ENCODE data around the gene PTPRD. TPM values are rescaled to one million over a fixed set of nuclear protein-coding genes. Genes with fewer than 3 reads are reported as not detected.

The PTPRD gene
- total RNA-seq, 1 donor: 26.3 TPM

DNA sequence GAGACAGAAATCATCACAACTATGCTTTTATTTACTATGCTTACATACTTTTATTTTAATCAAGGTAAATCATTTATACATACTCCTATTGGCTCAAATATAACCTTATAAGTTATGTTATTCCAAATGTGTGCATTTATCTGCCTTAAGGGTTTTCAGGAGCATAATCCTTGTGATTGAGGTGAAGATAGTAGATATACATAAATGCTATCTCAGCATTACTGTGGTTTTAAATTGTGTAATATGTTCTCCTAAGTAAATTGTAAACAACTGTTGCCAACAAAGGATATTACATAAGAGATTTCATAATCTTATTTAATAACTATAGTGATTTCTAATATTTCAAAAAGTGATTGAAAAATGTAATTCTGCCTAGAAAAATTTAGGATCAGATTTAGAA lies 1438.4 kb downstream of the PTPRD start:
- DNase-seq (ENCODE audit: low read depth): no peak
- no peak overlapping the region for H3K4me3 ChIP-seq (ENCODE audit: low read depth, low read length)
- TF ChIP-seq, protein P1, sequence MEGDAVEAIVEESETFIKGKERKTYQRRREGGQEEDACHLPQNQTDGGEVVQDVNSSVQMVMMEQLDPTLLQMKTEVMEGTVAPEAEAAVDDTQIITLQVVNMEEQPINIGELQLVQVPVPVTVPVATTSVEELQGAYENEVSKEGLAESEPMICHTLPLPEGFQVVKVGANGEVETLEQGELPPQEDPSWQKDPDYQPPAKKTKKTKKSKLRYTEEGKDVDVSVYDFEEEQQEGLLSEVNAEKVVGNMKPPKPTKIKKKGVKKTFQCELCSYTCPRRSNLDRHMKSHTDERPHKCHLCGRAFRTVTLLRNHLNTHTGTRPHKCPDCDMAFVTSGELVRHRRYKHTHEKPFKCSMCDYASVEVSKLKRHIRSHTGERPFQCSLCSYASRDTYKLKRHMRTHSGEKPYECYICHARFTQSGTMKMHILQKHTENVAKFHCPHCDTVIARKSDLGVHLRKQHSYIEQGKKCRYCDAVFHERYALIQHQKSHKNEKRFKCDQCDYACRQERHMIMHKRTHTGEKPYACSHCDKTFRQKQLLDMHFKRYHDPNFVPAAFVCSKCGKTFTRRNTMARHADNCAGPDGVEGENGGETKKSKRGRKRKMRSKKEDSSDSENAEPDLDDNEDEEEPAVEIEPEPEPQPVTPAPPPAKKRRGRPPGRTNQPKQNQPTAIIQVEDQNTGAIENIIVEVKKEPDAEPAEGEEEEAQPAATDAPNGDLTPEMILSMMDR (IDR thresholded peaks at IDR 0.05; ENCODE audit: insufficient read depth, low read depth, low read length): no peak

DNA sequence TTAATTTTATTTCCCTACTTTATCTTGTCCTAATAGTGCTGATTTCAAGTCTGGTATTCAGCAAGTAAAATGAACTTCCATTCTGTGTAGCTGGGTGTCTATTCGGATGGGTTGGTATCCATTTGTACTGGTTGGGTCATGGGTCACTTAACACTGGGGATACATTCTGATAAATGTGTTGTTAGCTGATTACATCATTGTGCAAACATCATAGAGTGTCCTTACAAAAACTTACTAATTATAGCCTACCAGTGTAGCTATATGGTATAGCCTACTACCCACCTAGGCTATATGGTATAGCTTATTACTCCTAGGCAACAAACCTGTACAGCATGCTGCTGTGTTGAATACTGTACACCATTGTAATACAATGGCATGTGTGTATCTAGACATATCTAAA lies 1439.5 kb downstream of the PTPRD start:
- TF ChIP-seq, protein P1 (IDR thresholded peaks at IDR 0.05; ENCODE audit: insufficient read depth, low read depth, low read length): no peak
- H3K4me3 ChIP-seq (ENCODE audit: low read depth, low read length): no peak overlapping the region
- no peak for DNase-seq (ENCODE audit: low read depth)

DNA sequence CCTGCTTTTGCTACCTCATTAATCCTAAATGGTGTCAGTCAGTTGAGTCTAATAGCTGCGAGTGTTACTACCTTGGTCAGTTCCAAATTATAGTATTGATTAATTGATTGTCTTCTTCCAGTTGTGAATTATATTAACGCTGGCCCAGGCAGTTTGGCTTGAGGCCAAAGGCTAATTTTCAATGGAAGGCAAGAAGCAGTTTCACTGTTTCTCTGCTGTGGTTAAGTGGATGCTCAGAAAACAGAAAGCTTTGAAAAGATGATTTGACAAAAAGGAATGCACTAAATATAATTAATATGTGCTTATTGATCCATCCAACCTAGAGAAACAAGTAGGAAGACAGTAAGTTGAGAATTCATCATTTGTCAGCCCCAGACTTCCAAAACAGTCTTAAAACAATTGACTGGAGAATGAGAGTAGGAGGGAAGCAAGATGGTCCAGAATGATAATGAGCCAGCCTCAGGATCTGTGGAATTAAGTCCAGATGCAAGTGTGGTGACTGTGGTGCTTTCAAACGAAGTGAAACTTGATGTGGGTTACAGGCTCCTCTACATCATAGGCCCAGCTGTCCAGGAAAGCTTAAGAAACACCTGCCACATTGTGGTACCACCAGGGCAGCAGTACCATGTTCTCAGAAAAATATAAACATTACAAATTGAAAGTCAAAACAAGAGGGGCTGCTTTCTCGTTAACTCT lies 1442.2 kb downstream of the PTPRD start:
- TF ChIP-seq, protein P1 (IDR thresholded peaks at IDR 0.05; ENCODE audit: insufficient read depth, low read depth, low read length): no peak
- no peak for DNase-seq (ENCODE audit: low read depth)
- H3K4me3 ChIP-seq (ENCODE audit: low read depth, low read length): no peak overlapping the region

DNA sequence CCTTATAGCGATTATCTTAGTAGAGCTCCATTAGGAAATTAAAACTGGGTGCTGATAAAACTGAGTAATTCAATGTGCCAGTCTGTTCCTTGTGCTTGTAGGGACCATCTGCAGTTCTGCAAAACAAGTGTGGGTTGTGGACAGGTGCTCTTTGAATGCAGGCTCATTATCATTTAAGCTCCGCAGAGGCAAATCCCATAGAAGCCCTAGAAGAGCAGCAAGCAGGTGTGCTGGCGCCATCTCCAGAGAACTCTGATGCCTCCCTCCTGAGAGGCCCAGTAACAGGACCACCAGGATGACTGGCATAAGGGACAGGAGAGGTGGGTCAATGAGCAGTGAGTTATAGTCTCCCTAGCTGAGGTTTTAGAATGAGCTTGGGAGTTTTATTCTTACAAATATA lies 1470.8 kb downstream of the PTPRD start:
- TF ChIP-seq, protein P1 (IDR thresholded peaks at IDR 0.05; ENCODE audit: insufficient read depth, low read depth, low read length): no peak
- no peak overlapping the region for H3K4me3 ChIP-seq (ENCODE audit: low read depth, low read length)
- DNase-seq (ENCODE audit: low read depth): no peak

DNA sequence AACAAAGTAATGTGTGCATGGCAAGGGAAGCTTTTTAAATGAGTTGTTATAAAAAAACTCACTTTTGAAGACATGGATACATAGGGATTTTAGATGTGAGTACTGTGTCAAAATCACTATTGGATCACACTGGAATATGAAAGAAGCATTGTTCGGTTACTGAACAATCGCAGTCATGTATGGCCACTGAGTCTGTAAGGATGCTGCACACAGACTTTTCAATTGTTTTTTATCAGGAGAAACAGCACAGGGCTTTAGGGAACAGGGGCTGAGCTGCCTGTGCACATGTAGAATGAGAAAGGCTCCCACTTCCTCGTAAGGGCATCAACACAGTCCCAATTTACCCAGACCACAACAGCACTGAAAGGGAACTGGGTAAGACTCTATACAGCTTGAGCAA lies 1479.3 kb downstream of the PTPRD start:
- DNase-seq (ENCODE audit: low read depth): no peak
- H3K4me3 ChIP-seq (ENCODE audit: low read depth, low read length): no peak overlapping the region
- TF ChIP-seq, protein P1 (IDR thresholded peaks at IDR 0.05; ENCODE audit: insufficient read depth, low read depth, low read length): no peak

DNA sequence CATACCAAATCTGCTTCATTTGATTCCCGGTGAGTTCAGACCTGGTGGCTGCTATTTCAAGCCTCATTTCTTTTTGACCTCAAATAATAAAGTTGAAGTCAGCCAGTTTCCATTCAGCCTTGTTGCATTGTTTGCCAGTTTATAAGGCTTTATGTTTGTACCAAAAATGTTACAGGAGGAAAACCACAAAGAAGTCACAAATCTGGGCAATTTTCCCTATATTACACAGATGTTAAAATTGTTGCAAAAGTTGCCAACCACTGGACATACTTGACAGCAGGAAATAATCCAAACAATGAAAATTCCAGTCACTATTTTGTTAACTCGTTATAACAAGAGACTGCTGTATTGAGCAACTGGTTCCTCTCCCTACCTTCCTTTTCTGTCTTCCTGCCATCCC lies 1488.2 kb downstream of the PTPRD start:
- TF ChIP-seq, protein P1 (IDR thresholded peaks at IDR 0.05; ENCODE audit: insufficient read depth, low read depth, low read length): no peak
- DNase-seq (ENCODE audit: low read depth): no peak

More for the DNA sequence above, 1488.2 kb downstream of the PTPRD start:
- H3K4me3 ChIP-seq (ENCODE audit: low read depth, low read length): no peak overlapping the region

Data from fibroblast of villous mesenchyme (primary cell).